Measurements from ENCODE around the gene HSD17B10.
"Not testable (repeated sequence)": the region's sequence is repeated elsewhere in the genome, so short reads cannot be mapped to it uniquely, and the experiment has no call there.

HSD17B10 gene

DNA sequence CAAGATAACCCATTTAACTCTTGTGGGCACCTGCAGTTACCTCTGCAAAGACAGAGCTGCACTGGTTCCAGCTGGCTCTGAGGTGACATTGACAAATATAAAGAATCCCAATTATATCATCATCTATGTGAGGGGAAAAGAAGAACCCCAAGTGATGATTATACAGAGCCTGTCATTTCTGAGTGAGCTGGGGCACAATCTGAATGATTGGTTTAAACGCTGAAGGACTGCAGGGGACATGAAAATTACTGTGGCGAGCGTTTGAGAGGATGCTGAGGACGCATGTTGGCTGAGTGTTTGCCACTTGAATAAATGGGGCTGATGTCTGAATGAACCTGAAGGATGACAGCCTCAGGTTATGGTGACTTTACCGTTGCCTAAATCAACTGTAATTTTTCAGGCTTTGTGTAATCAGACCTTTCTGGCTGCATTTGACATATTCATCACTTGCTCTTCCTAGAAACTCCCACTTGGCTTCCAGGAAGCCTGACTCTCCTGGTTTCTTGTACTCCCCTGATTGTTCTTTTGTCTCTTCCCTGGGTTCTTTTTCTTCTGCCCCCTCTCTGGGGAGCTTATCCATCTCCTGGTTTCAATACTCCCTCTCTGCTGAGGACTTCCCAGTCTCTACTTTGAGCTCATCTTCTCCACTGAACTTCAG, 4.1 kb upstream of the HSD17B10 start:
- DNase-seq (ENCODE audit: low spot score) (no peak), FAIRE-seq (no peak)

DNA sequence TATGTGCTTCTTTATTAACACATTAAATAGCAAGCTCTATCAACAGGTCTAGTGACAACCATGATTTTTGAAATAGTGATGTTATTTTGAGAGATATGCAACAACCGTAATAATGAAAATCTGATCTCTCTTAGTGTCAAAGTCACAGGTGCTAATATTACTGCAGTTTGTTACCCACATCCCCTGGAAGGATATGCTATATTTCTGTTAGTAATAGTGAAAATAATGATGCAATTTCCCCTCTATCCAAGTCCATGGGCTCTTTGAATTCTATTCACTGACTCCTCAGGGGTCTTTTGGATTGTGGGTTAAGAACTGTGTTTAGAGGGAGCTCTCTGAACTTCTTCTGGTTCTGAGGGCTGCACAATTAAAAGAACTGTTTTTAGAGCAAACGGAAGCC, 3.0 kb upstream of the HSD17B10 start:
- FAIRE-seq: no peak
- DNase-seq (ENCODE audit: low spot score): no peak

DNA sequence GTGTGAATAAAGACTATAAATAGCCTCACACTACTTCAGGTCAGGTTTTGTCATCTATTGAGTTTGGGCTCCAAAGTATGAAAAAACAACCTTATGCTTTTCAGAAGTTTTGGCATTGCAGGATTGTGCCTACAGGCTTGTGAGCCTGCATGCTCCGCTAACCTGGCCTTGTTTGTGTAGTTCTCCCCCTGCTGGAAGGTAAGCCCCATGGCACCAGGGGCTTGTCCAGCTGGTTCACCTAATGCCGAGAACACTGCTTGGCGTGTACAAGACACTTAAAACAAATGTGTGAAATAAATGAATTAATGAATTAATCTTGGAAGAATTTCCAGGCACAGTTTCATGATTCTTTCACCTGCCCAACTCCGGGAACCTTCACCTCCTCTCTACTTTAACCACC, 1.8 kb upstream of the HSD17B10 start:
- DNase-seq (ENCODE audit: low spot score): peak; percentile 70
- FAIRE-seq: no peak

DNA sequence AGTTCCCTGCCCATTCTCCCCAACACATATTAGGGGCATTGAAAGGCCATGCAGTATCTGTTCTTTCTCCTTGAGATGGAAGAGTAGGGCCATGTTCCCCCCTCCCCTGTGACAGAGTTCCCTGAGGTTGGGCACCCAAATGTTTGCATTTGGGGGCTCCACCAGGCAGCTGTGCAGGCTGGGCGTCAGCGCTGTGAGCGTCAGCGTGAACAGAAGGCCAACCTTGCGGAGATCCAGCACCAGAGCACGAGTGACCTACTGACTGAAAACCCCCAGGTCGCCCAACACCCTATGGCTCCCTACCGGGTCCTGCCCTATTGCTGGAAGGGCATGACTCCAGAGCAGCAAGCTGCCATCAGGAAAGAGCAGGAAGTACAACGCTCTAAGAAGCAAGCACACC, 3.9 kb downstream of the HSD17B10 start:
- no peak for DNase-seq (ENCODE audit: low spot score)
- FAIRE-seq: no peak

DNA sequence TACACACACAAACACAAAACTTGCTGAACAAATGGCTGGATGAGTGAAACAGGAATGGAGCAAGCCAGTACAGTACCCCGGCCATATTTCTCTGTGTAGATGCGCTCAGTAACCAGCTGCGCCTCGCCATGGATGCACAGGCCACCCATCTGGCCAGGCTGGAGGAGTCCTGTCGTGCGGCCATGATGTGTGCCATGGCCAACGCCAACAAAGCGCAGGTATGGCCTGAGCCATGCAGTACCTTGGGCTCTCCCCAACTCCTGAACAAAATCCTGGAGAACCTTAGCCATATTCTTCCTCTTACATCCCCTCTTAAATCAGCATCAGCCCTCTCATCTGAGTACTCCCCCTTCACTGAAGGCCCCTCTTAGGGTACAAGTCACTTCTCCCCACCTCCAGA, 4.4 kb downstream of the HSD17B10 start:
- DNase-seq (ENCODE audit: low spot score): no peak
- FAIRE-seq: no peak

DNA sequence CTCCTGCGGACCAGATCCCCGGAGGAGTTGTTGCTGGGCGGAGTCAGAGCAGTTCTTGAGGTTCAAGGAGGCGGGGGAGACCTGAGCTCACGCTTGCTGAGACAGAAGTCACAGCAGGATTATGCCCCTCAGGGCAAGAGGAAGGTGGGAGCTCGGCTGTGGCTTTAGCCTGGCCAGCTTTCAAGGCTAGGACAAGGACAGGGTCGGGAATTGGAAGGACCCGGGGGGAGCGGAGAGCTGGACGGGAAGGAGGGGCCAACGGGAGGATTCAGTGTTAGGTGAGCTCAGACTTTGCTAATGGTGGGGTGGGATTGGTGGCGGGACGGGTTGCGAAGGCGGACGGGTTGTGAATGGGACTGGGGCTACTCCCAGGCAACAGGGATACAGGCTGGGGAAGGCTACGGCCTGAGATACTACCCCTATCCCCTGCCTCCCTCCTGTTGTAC, 11.3 kb downstream of the HSD17B10 start, which contains the start of gene RIBC1:
Gene RIBC1 (plus strand): TSS at position 13 of the 446 bp plus-strand sequence. CDS start 3,404 bp downstream, outside the sequence.
- FAIRE-seq (no peak), DNase-seq (ENCODE audit: low spot score) (no peak)

DNA sequence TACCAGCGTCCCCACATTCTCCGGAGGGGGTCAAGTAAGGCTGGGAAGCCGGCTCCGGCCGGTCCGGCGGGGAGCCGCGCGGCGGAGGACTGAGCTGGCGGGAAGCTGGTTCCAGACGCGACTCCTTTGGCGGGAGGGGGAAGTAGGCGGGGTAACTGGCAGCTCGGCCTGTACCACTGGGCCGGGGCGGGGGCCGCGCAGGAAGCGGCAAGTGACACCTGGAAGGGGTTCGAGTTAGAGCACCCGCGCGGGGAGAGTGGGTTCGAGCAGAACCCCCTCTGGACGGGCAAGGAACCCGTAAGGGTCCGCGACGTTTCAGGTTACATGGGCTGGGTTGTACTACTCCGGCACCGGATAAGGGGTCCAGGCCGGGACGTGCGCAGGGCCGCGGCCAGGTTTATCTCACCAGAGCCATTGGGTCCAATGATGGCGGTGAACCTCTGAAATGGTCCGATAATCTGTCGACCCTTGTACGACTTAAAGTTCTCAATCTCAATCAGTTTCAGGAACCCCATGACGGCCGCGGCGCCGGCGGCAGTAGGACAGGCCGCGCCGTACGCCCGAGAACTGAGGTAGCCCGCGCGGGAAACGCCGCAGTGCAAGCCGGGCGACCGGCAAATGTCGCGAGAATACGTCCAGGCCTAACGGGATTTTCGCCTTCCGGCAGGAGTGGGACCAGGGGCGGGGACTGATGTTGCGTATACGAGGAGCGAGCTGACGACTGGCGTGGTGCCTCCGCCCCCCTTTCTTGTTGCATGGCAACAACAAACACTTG, 11.9 kb downstream of the HSD17B10 start, which contains the start of gene SMC1A:
Gene SMC1A (minus strand): TSS at position 569 of the 775 bp plus-strand sequence. CDS start 54 bp downstream, at position 515.
- peak; percentile 97 for DNase-seq (ENCODE audit: low spot score)
- FAIRE-seq: peak; percentile 90

DNA sequence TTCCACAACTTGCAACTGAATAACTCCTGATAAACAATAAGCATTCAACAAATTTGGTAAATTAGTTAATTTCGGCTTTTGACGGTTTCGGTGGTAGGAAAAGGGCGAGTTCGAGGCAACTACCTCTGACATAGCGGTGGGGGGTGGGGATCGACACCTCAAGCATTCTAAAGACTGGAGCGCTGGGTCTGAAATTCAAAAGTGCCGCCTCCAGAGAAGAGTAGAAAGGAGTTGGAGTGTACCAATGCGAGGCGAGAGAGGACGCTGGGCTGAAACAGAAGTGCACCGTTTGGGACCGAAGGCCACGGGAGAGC, 12.4 kb downstream of the HSD17B10 start:
- FAIRE-seq (no peak), DNase-seq (ENCODE audit: low spot score) (no peak)

DNA sequence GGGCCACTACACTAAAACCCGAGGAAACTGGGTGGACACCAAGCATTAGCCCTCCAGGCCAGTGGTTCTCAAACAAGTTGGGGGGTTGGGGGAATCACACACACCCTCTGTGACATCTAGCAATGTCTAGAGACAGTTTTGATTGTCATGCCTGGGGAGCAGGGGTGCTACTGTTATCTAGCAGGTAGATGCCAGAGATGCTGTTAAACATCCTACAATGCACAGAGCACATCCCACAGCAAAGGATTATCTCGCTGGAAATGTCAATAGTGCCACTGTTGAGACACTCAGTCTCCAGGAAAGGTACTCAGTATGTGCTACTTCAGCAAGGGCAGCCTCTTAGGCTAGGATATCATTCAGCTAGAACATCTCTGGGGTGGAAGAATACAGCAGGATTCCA, 13.0 kb downstream of the HSD17B10 start:
- DNase-seq (ENCODE audit: low spot score) (no peak), FAIRE-seq (no peak)

DNA sequence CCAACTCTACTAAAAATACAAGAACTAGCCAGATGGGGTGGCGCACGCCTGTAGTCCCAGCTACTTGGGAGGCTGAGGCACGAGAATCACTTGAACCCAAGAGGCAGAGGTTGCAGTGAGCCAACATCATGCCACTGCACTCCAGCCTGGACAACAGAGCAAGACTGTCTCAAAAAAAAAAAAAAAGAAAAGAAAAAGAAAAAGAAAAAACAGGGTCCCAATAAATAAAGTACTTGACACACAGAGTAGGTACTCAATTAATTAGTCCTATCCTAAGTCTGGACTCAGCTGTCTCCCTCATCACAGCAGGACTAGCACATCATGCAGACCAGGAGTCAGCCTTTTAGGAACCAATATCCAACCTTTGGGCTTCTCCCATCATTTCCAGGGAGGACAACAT, 13.8 kb downstream of the HSD17B10 start:
- not testable (repeated sequence) for DNase-seq (ENCODE audit: low spot score); FAIRE-seq

DNA sequence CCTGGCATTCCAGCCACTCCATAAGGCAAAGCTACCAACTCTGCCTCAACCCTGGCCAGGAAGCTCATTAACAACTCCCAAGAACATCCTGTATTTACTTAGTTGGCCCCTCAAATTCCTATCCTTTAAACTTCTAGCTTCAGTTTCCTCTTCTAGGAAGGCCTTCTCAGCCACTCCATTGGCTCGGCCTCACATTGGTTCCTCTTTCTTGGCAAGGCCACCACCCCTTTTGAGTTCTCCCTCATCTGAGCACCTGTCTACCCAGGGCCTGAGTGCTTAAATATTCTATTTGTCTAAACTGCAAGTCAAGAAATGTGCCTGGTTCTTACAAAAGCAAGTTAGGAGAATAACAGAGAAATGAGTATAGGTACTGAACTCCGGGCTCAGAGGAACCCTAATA, 21.7 kb downstream of the HSD17B10 start:
- FAIRE-seq (no peak), DNase-seq (ENCODE audit: low spot score) (no peak)

DNA sequence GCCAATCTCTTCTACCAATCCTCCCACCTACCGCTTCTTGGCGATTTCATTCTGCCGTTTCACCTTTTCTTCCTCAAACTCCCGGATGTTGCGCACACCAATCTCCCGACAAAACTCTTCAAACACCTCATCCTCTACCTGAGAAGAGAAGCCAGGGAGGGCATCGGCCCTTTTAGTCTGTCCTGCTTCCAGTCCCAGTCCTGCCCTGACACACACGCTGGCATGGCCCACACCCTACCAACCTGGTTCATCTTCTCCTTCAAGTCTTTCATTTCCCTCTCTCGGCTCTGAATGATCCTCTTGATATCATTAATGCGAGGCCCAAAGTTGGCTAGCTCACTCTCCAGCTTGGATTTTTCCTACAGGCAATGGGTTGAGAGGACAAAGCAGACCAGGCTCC, 30.6 kb downstream of the HSD17B10 start:
- FAIRE-seq: no peak
- no peak for DNase-seq (ENCODE audit: low spot score)

DNA sequence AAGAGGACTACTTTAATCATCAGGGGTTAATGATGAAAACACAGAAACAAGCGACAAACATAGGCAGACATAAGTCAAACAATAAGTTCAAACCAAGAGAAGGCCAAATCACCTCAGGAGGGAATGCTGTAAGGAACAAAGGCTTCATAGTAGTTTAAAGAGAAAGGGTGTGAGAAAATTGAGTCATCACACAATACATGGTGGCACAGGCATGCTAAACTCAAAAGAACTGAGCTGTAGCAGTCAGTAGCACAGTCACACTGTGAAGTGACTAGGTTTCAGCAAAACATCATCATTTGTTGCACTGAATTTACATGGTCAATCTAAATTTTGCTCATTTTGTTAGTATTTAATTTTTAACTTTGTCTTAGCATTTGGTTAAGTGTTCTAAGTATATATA, 36.0 kb downstream of the HSD17B10 start:
- DNase-seq (ENCODE audit: low spot score): no peak
- no peak for FAIRE-seq

DNA sequence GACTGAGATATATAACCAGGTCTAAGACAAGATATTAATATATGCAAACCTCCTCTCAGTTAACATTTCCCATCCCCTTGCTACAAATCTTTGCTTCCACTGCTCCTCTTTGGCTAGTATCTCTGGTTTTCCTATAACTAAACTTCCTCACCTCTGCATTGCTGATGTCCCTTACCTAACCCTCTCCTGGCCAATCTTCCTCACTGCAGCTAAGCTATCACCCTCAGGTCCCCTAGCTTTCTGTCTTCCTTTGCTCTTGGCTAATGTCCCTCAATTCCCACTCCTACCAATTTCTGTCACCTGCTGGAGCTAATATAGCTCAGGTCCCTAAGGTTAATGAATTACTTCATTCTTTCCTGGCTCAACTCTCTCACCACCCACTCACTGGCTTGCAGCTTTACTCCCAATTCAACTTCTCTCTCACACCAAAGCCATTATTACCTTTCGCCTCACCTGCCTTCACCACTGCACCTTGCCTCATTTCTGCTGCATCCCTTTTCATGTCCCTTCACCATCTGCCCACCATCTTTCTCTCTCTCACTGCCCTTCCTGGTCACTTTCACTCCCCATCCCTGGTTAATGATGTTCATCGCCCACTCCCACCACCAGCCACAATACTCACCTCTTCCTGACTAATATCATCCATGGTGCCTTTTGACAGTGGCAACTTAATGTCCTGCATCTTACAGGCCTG, 38.4 kb downstream of the HSD17B10 start:
- no peak for FAIRE-seq

DNA sequence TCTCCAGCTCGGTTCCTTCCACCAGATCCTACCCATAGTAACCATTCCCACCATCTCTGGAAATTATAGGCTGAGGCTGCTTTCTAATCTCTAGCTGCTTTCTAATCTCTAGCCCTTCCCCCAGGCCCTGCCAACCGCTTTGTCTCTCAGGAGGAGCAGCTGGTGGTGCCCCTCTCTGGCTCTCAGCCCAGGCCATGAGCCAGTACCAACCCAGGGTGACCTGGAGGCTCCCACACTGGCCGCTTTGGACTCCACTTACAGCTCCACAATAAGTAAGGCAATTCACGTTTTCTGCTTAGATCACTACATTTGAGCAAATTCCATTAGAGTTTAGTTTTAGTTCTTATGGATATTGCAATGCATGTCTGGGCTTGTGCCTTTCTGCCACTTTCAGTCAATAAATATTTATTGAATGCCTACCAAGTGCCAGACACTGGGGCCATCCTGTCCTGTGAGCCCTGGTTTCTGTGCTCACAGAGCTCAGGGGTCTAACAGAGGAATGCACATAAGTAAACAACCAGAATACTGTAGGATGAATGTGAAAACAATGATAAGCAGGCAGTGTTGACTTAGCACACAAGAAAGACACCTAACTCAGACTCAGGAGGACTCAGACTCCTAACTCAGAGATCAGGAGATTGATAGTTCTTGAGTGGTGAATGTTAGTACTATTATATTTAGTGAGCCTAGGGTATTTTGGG, 50.6 kb downstream of the HSD17B10 start:
- FAIRE-seq (no peak), DNase-seq (ENCODE audit: low spot score) (no peak)

More for the DNA sequence above, 38.4 kb downstream of the HSD17B10 start:
- no peak for DNase-seq (ENCODE audit: low spot score)

Measured in urothelium cell line (cell line).